IMR-90 (cell line): ENCODE data around the gene LDAH. TPM values are rescaled to one million over a fixed set of nuclear protein-coding genes. Genes with fewer than 3 reads are reported as not detected.
A peak's percentile ranks its signal among the peaks of the same experiment; 100 is the strongest.

Experiments used
- ATAC-seq: fragments of 200-7000 bp; cut with Tn5 transposase; 2 replicates; pipeline ENCODE4 v1.9.1; 2020; ENCODE audit warnings: low read depth, mild to moderate bottlenecking, moderate library complexity
- BruUV-seq: library from RNA; stranded (reverse); fragments of 400-500 nt; replicated peaks from 2 replicates; lab custom pipeline; 2021; lab: Mats Ljungman, UMichigan
- CTCF ChIA-PET: fragments of 300-600 bp; formaldehyde crosslinking; extraction: SDS; loops from one replicate; lab custom pipeline; 2021; ENCODE audit warnings: antibody characterized with exemption; lab: Yijun Ruan, JAX
- POLR2A ChIA-PET: fragments of 300-600 bp; sonication (Branson Sonifier 250); formaldehyde crosslinking; loops from one replicate; lab custom pipeline; 2022; ENCODE audit warnings: antibody characterized with exemption; ENCODE audit not compliant: unreplicated experiment; lab: Charles Lee
- DNase-seq: peaks from one replicate; pipeline ENCODE4 v3.0.0; 2013
- H2AFZ ChIP-seq: replicated peaks from 2 replicates; pipeline ENCODE3; 2013; ENCODE audit warnings: low read length, mild to moderate bottlenecking; ENCODE audit not compliant: poor library complexity
- H2AK5ac ChIP-seq: 2 replicates; pipeline ENCODE4 v1.6.1; 2013; ENCODE audit warnings: low read depth, low read length, inconsistent platforms
- H2AK9ac ChIP-seq: replicated peaks from 2 replicates; pipeline ENCODE3; 2013; ENCODE audit warnings: mild to moderate bottlenecking, low read depth, low read length, moderate library complexity; ENCODE audit not compliant: poor library complexity
- H2BK120ac ChIP-seq: 2 replicates; pipeline ENCODE4 v1.6.1; 2013; ENCODE audit warnings: low read depth, low read length, inconsistent platforms
- H2BK15ac ChIP-seq: 3 replicates; pipeline ENCODE4 v1.6.1; 2013; ENCODE audit warnings: low read depth, low read length, inconsistent platforms
- H2BK20ac ChIP-seq: 2 replicates; pipeline ENCODE4 v1.6.1; 2013; ENCODE audit warnings: low read depth, mild to moderate bottlenecking, inconsistent platforms, low read length, moderate library complexity
- H2BK5ac ChIP-seq: 2 replicates; pipeline ENCODE4 v1.6.1; 2013; ENCODE audit warnings: mild to moderate bottlenecking, low read depth, low read length, inconsistent platforms; ENCODE audit not compliant: poor library complexity, severe bottlenecking
- H3K14ac ChIP-seq: replicated peaks from 2 replicates; pipeline ENCODE4 v1.6.1; 2013; ENCODE audit warnings: low read depth, low read length, inconsistent platforms
- H3K18ac ChIP-seq: 2 replicates; pipeline ENCODE4 v1.6.1; 2013; ENCODE audit warnings: low read depth, low read length, control low read depth
- H3K23ac ChIP-seq: 2 replicates; pipeline ENCODE4 v1.6.1; 2013; ENCODE audit warnings: low read depth, low read length, inconsistent platforms
- H3K27ac ChIP-seq: 2 replicates; pipeline ENCODE4 v1.5.1; 2013; ENCODE audit warnings: mild to moderate bottlenecking, control low read depth, low read length; ENCODE audit not compliant: insufficient read depth
- H3K27me3 ChIP-seq: 2 replicates; pipeline ENCODE4 v1.6.1; 2013; ENCODE audit warnings: low read length; ENCODE audit not compliant: control insufficient read depth, insufficient read depth
- H3K36me3 ChIP-seq: 2 replicates; pipeline ENCODE4 v1.6.1; 2013; ENCODE audit warnings: low read length, mixed read lengths; ENCODE audit not compliant: control insufficient read depth, insufficient read depth
- H3K4ac ChIP-seq: 2 replicates; pipeline ENCODE4 v1.6.1; 2013; ENCODE audit warnings: low read depth, low read length, inconsistent platforms
- H3K4me1 ChIP-seq: 2 replicates; pipeline ENCODE4 v1.6.1; 2013; ENCODE audit warnings: low read length, mixed read lengths; ENCODE audit not compliant: control insufficient read depth, insufficient read depth
- H3K4me2 ChIP-seq: 2 replicates; pipeline ENCODE4 v1.6.1; 2013; ENCODE audit warnings: low read depth, mild to moderate bottlenecking, control low read depth, low read length, moderate library complexity
- H3K4me3 ChIP-seq: 2 replicates; pipeline ENCODE4 v1.5.1; 2013; ENCODE audit warnings: low read depth, mild to moderate bottlenecking, control low read depth, low read length, moderate library complexity; ENCODE audit not compliant: insufficient read depth
- H3K56ac ChIP-seq: 2 replicates; pipeline ENCODE4 v1.6.1; 2013; ENCODE audit warnings: low read length, inconsistent platforms; ENCODE audit not compliant: insufficient read depth; ENCODE audit errors: extremely low read depth
- H3K79me1 ChIP-seq, 2 experiments: 2 replicates each; pipeline ENCODE4 v1.6.1; 2013; ENCODE audit warnings: low read length in 2 of 2, inconsistent platforms in 1 of 2, low read depth in 1 of 2
- H3K9ac ChIP-seq: 2 replicates; pipeline ENCODE4 v1.6.1; 2013; ENCODE audit warnings: low read depth, low read length, control low read depth
- H3K9me1 ChIP-seq: 2 replicates; pipeline ENCODE4 v1.6.1; 2013; ENCODE audit warnings: low read length, inconsistent platforms; ENCODE audit not compliant: insufficient read depth
- H3K9me3 ChIP-seq: 2 replicates; pipeline ENCODE4 v1.6.1; 2013; ENCODE audit warnings: low read length; ENCODE audit not compliant: control insufficient read depth, insufficient read depth
- H4K20me1 ChIP-seq: 2 replicates; pipeline ENCODE4 v1.6.1; 2013; ENCODE audit warnings: low read length, inconsistent platforms; ENCODE audit not compliant: insufficient read depth
- H4K5ac ChIP-seq: 2 replicates; pipeline ENCODE4 v1.6.1; 2013; ENCODE audit warnings: mild to moderate bottlenecking, low read depth, low read length, control low read depth
- H4K8ac ChIP-seq, 2 experiments: 2 replicates each; pipeline ENCODE4 v1.6.1; 2013; ENCODE audit warnings: low read depth in 2 of 2, low read length in 2 of 2, control low read depth in 1 of 2, inconsistent platforms in 1 of 2
- H4K91ac ChIP-seq: 2 replicates; pipeline ENCODE4 v1.6.1; 2013; ENCODE audit warnings: low read depth, low read length, inconsistent platforms; ENCODE audit not compliant: insufficient read depth
- BHLHE40 ChIP-seq: fragments of 150-350 bp; IDR thresholded peaks from 2 replicates; pipeline ENCODE4 v1.6.1; 2016; ENCODE audit warnings: mild to moderate bottlenecking, low read depth, low read length
- CEBPB ChIP-seq: IDR thresholded peaks from 2 replicates; pipeline ENCODE4 v1.6.1; 2012; ENCODE audit warnings: low read depth, low read length, improper control_type of control experiment
- MXI1 ChIP-seq: IDR thresholded peaks from 2 replicates; pipeline ENCODE4 v1.6.1; 2012; ENCODE audit warnings: low read depth, mild to moderate bottlenecking, low read length, moderate library complexity, borderline replicate concordance
- NFE2L2 ChIP-seq: fragments of 150-350 bp; IDR thresholded peaks from 2 replicates; pipeline ENCODE4 v1.6.1; 2016; ENCODE audit warnings: low read depth, mild to moderate bottlenecking, low read length
- RAD21 ChIP-seq: IDR thresholded peaks from 2 replicates; pipeline ENCODE4 v1.6.1; 2012; ENCODE audit warnings: low read length, improper control_type of control experiment
- SMC3 ChIP-seq: fragments of 150-350 bp; IDR thresholded peaks from 2 replicates; pipeline ENCODE4 v1.6.1; 2016; ENCODE audit warnings: low read depth, mild to moderate bottlenecking, antibody characterized with exemption, low read length, moderate library complexity
- WGBS, 2 experiments: methylation state at CpG; one replicate each; pipeline versions ENCODE4 v1.1.5 to v1.1.7; 2013; ENCODE audit warnings: missing lambda C conversion rate in 2 of 2; ENCODE audit not compliant: insufficient read length in 1 of 2; ENCODE audit errors: extremely low coverage in 2 of 2; 5-methylcytosine and 5-hydroxymethylcytosine counted together
- dilution Hi-C: fragments of 300-500 bp; cut with HindIII; formaldehyde crosslinking; loops from one replicate; pipeline ENCODE4 v1.14.3; 2018; ENCODE audit warnings: low sequenced_read_pairs; ENCODE audit not compliant: unreplicated experiment
- in situ Hi-C: fragments of 300-500 bp; cut with MboI; formaldehyde crosslinking; loops from 3 replicates; pipeline ENCODE4 v1.14.3; 2019; ENCODE audit warnings: low sequenced_read_pairs, inconsistent platforms, mixed read lengths
- intact Hi-C: fragments of 100-400 bp; cut with micrococcal nuclease; formaldehyde crosslinking; loops from 2 replicates; pipeline ENCODE4 v1.10.0; 2022
- polyA plus RNA-seq, 3 experiments: library from polyadenylated mRNA; depleted of rRNA; stranded (reverse); fragments of >200 nt; gene quantifications; 2 replicates each; pipeline ENCODE4 v1.2.3, GENCODE V29; 2012; ENCODE audit warnings: low replicate concordance in 1 of 3
- total RNA-seq: library from RNA; depleted of rRNA; stranded (reverse); fragments of >200 nt; gene quantifications from 2 replicates; pipeline ENCODE4 v1.2.3, GENCODE V29; 2012
- TF ChIP-seq, protein P1 (sequence below): fragments of 150-350 bp; IDR thresholded peaks from 2 replicates; pipeline ENCODE4 v1.6.1; 2016; ENCODE audit warnings: low read depth, mild to moderate bottlenecking, low read length, moderate library complexity, borderline replicate concordance

The LDAH gene
- total and polyA plus RNA-seq, 2 of the 4 experiments (the other 2 are of a cell fraction), result 12.1 to 31.7 TPM

DNA sequence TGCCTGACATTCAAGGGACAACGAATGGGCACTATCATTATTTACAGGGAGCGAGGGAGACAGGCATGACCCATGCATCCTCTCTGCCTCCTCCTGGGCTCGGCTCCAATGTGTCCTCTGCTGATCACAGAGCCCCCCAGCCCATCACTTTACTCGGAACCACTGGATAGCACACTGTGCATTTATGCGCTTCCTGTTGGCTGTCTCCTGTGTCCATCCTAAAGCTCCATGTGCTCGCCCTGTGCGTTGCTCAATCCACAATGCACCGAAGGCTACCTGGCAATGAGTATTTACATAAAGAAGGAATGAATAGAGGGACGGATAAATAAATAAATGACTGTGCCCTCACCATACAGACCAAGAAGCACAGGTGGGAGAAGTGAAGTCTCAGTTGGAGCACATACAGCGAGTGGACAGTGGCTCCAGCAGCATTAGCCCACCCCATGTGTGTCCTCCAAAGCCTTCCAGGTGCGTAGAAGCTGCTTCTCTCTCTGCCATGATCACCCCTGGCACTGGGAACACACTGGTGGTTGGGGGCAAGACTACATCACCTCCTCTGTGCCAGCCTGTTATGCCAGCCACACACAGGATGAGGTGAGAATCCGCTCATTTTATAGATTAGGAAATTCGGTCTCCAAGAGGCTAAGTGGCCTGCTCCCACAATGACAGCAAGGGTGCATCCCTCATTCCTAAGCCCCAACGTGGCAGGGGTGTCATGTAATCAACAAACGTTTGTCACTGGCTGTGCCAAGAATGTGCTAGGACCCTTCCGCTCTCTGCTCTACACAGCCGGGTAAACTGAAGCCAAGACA is 158.3 kb downstream of the LDAH start (continued):
- no peak for TF ChIP-seq SMC3

DNA sequence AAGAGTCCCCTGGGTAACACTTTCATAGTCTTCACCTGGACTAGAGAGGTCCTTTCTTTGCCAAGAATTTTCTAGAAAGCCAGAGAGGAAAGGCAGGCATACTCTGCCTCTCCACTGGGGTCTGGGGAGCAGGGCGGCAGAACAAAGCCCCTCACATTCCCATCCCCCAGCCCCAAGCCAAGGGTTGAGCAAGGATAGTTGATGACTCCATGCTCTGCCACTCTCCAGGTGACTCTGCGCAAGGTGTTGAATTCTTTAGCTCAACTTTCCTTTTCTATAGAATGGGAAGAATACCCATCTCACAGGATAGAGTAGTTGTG is 158.9 kb downstream of the LDAH start:
- ATAC-seq, result no peak

More for the DNA sequence above, 158.9 kb downstream of the LDAH start:
- intact Hi-C loops, result loop anchor here (5.0 kb wide), 1 partner anchor 453 kb away; no protein-coding TSS in a partner anchor
- WGBS, 2 experiments, result no CpG with 5 or more reads among the region's 2 CpGs
- Histone ChIP-seq H3K27ac (no peak overlapping the region), H3K9me1 (no peaks in the 10 kb centered on the region), H3K56ac (no peak overlapping the region), H4K91ac (no peak overlapping the region), H4K5ac (no peak overlapping the region), H3K79me1 (no peaks in the 10 kb centered on the region), H3K14ac (no peak overlapping the region), H2BK20ac (no peak overlapping the region), H3K4me1 (peaks cover 5% of the 10 kb centered on the region; the same call in 1 of the 2 replicates), H3K4me3 (no peak overlapping the region), H3K4ac (no peak overlapping the region), H2BK5ac (no peak overlapping the region), H2AK9ac (no peak overlapping the region), H3K18ac (no peak overlapping the region), H2AFZ (peak overlapping the region; percentile 43), H2BK15ac (no peak overlapping the region), H2BK120ac (no peak overlapping the region), H3K36me3 (no peaks in the 10 kb centered on the region), H4K8ac (no peak overlapping the region), H3K9ac (no peak overlapping the region), H3K9me3 (no peaks in the 10 kb centered on the region), H4K20me1 (peaks cover 16% of the 10 kb centered on the region), H2AK5ac (no peak overlapping the region), H3K27me3 (peaks cover 81% of the 10 kb centered on the region), H3K23ac (no peak overlapping the region), H3K4me2 (no peak overlapping the region)
- ChIA-PET CTCF (interaction anchor here (1.2 kb wide), 1 partner anchor 118 kb away, joined by 3 read pairs; no protein-coding TSS in a partner anchor), POLR2A (no interaction called here)
- in situ Hi-C loops, result loop anchor here (5.0 to 25.0 kb wide), 2 partner anchors 298 to 1098 kb away; no protein-coding TSS in a partner anchor
- dilution Hi-C loops, result no loop called here
- BruUV-seq, result no TSS peak
- TF ChIP-seq, protein P1, sequence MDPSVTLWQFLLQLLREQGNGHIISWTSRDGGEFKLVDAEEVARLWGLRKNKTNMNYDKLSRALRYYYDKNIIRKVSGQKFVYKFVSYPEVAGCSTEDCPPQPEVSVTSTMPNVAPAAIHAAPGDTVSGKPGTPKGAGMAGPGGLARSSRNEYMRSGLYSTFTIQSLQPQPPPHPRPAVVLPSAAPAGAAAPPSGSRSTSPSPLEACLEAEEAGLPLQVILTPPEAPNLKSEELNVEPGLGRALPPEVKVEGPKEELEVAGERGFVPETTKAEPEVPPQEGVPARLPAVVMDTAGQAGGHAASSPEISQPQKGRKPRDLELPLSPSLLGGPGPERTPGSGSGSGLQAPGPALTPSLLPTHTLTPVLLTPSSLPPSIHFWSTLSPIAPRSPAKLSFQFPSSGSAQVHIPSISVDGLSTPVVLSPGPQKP, result no peak
- no peak for TF ChIP-seq CEBPB
- TF ChIP-seq MXI1, result no peak
- no peak for TF ChIP-seq SMC3
- no peak for TF ChIP-seq RAD21
- TF ChIP-seq NFE2L2, result no peak
- no peak for TF ChIP-seq BHLHE40
- no peak for DNase-seq
